A673 (cell line): ENCODE data around the gene UBE2Q1. TPM values are rescaled to one million over a fixed set of nuclear protein-coding genes. Genes with fewer than 3 reads are reported as not detected.

Experiments used
- BruUV-seq: library from RNA; stranded (reverse); fragments of 400-500 nt; replicated peaks from 2 replicates; lab custom pipeline; 2021; lab: Mats Ljungman, UMichigan
- CTCF ChIA-PET: fragments of 300-600 bp; sonication (Branson Sonifier 250); formaldehyde crosslinking; loops from one replicate; lab custom pipeline; 2022; ENCODE audit warnings: antibody characterized with exemption; lab: Charles Lee
- POLR2A ChIA-PET: fragments of 300-600 bp; sonication (Branson Sonifier 250); formaldehyde crosslinking; loops from one replicate; lab custom pipeline; 2022; ENCODE audit warnings: antibody characterized with exemption; ENCODE audit not compliant: low non-redundant PET; lab: Charles Lee
- DNase-seq: peaks from one replicate; pipeline ENCODE4 v3.0.0-alpha.2; 2015; ENCODE audit warnings: low spot score
- H3K27ac ChIP-seq: fragments of 200-600 bp; sonication (generic); 2 replicates; pipeline ENCODE4 v1.5.1; 2016; ENCODE audit warnings: mixed run types, low read depth, mild to moderate bottlenecking, mixed read lengths, antibody characterized with exemption, low read length; ENCODE audit not compliant: poor library complexity, severe bottlenecking
- H3K27me3 ChIP-seq: fragments of 200-600 bp; sonication (generic); replicated peaks from 2 replicates; pipeline ENCODE4 v1.6.1; 2017; ENCODE audit warnings: mixed run types, low read depth, mild to moderate bottlenecking, mixed read lengths, antibody characterized with exemption, low read length; ENCODE audit not compliant: insufficient read depth, poor library complexity
- H3K36me3 ChIP-seq: fragments of 200-600 bp; sonication (generic); 2 replicates; pipeline ENCODE4 v1.6.1; 2016; ENCODE audit warnings: mixed run types, mild to moderate bottlenecking, mixed read lengths, antibody characterized with exemption, low read length; ENCODE audit not compliant: insufficient read depth, poor library complexity, severe bottlenecking
- H3K4me1 ChIP-seq: fragments of 200-600 bp; sonication (generic); 2 replicates; pipeline ENCODE4 v1.6.1; 2017; ENCODE audit warnings: mixed run types, mild to moderate bottlenecking, mixed read lengths, antibody characterized with exemption, low read length; ENCODE audit not compliant: insufficient read depth, poor library complexity, severe bottlenecking
- H3K4me3 ChIP-seq: fragments of 200-600 bp; sonication (generic); 2 replicates; pipeline ENCODE4 v1.5.1; 2016; ENCODE audit warnings: low read depth, mixed run types, mild to moderate bottlenecking, mixed read lengths, low read length; ENCODE audit not compliant: poor library complexity, severe bottlenecking
- H3K9me3 ChIP-seq: fragments of 200-600 bp; sonication (generic); 2 replicates; pipeline ENCODE4 v1.6.1; 2016; ENCODE audit warnings: mixed run types, low read depth, mild to moderate bottlenecking, mixed read lengths, antibody characterized with exemption, low read length; ENCODE audit not compliant: poor library complexity, severe bottlenecking
- EZH2 ChIP-seq: fragments of 200-600 bp; sonication (generic); IDR thresholded peaks from 2 replicates; pipeline ENCODE4 v1.6.1; 2017; ENCODE audit warnings: borderline replicate concordance, low read depth, mild to moderate bottlenecking, mixed read lengths, antibody characterized with exemption, low read length; ENCODE audit not compliant: poor library complexity, severe bottlenecking
- intact Hi-C: fragments of 100-400 bp; cut with micrococcal nuclease; formaldehyde crosslinking; loops from one replicate; pipeline ENCODE4 v1.10.0; 2022; ENCODE audit not compliant: unreplicated experiment
- total RNA-seq: library from RNA; stranded (reverse); gene quantifications from 2 replicates; pipeline ENCODE4 v1.2.3, GENCODE V29; 2021
- TF ChIP-seq, protein P1 (sequence below): fragments of 300-800, 200-600 bp; sonication (generic); conservative IDR thresholded peaks from 2 replicates; pipeline ENCODE4 v1.5.1; 2017; ENCODE audit warnings: low read depth, mild to moderate bottlenecking, antibody characterized with exemption, low read length, moderate library complexity, mixed read lengths

UBE2Q1 gene
- total RNA-seq, 1 experiment from 2014 or later = 84.5 TPM

DNA sequence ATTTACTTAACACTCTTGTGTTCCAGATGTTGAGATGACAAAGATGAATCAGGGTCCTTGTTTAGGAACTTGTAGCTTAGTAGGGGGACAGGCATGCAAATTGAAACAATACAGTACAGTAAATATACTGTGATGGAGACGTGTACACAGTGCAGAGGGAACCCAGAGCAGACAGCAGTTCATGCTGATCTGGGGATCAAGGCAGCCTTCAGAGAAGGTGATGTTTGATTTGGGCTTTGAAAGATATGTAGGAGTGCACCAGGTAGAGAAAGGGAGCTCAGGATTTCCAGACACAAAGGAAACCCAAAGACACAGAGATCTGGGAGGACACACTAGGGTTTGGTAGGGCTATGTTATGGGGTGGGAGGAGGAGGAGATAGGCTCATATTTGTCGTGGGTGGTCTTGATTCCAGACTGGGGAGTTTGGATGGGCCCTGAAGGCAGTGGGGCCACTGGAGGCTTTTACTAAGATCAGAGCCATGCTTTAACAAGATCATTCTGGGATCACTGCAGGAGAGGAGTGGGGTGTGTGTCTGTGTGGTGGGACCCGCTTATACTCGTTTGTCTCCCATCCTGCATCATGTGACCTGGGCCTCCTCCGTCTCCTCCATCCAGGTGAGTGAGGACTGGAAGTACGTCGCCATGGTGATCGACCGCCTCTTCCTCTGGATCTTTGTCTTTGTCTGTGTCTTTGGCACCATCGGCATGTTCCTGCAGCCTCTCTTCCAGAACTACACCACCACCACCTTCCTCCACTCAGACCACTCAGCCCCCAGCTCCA, 16.9 kb upstream of the UBE2Q1 start:
- H3K27me3 ChIP-seq = no peaks in the 10 kb centered on the region
- CTCF ChIA-PET = interaction anchor here (0.5 kb wide), 1 partner anchor 629 kb away, joined by 3 read pairs; the partner anchor contains the start of gene DENND4B

GRCh38 chr1:154574716-154575115, 16.3 kb upstream of the UBE2Q1 start:
- intact Hi-C loops = no loop called here
- ChIA-PET POLR2A (interaction anchor here (0.6 kb wide), 2 partner anchors 69 to 338 kb away, joined by 3 to 4 read pairs; no protein-coding TSS in a partner anchor), CTCF (no interaction called here)
- H3K36me3 ChIP-seq = peaks cover 16% of the 10 kb centered on the region
- H3K27me3 ChIP-seq = no peaks in the 10 kb centered on the region
- no peak overlapping the region for H3K27ac ChIP-seq
- BruUV-seq = no TSS peak
- TF ChIP-seq EZH2 = no peak
- TF ChIP-seq, protein P1, sequence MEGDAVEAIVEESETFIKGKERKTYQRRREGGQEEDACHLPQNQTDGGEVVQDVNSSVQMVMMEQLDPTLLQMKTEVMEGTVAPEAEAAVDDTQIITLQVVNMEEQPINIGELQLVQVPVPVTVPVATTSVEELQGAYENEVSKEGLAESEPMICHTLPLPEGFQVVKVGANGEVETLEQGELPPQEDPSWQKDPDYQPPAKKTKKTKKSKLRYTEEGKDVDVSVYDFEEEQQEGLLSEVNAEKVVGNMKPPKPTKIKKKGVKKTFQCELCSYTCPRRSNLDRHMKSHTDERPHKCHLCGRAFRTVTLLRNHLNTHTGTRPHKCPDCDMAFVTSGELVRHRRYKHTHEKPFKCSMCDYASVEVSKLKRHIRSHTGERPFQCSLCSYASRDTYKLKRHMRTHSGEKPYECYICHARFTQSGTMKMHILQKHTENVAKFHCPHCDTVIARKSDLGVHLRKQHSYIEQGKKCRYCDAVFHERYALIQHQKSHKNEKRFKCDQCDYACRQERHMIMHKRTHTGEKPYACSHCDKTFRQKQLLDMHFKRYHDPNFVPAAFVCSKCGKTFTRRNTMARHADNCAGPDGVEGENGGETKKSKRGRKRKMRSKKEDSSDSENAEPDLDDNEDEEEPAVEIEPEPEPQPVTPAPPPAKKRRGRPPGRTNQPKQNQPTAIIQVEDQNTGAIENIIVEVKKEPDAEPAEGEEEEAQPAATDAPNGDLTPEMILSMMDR = no peak
- no peak overlapping the region for H3K4me3 ChIP-seq
- no peaks in the 10 kb centered on the region for H3K9me3 ChIP-seq
- no peaks in the 10 kb centered on the region for H3K4me1 ChIP-seq
- DNase-seq = peak; percentile 35

More for the DNA sequence above, 16.9 kb upstream of the UBE2Q1 start:
- Histone ChIP-seq H3K36me3 (peaks cover 20% of the 10 kb centered on the region), H3K4me3 (no peak overlapping the region), H3K27ac (no peak overlapping the region), H3K9me3 (no peaks in the 10 kb centered on the region), H3K4me1 (no peaks in the 10 kb centered on the region)
- no TSS peak for BruUV-seq
- no peak for TF ChIP-seq EZH2
- TF ChIP-seq, protein P1 = no peak
- DNase-seq = no peak
- intact Hi-C loops = no loop called here
- POLR2A ChIA-PET = interaction anchor here (0.6 kb wide), 2 partner anchors 69 to 339 kb away, joined by 3 to 4 read pairs; no protein-coding TSS in a partner anchor

DNA sequence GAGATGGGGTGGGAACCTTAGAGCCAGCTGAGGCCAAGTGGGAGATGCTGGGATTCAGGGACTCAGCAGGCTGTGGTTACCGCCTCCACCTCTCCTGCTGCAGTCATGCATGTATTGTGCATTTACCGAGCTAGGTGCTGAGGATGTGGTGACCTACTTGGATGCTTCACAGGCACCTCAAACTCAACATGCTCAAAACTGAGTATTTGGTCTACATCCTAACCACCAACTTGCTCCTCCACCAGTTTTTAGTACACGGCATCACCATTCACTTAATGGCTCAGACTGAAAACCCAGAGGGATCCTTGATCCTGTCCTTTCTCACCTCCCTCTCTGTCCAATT, 14.7 kb upstream of the UBE2Q1 start:
- BruUV-seq = no TSS peak
- intact Hi-C loops = no loop called here
- no peak for DNase-seq
- Histone ChIP-seq H3K27me3 (no peaks in the 10 kb centered on the region), H3K4me1 (peaks cover under 1% of the 10 kb centered on the region), H3K4me3 (no peak overlapping the region), H3K9me3 (no peaks in the 10 kb centered on the region), H3K36me3 (no peaks in the 10 kb centered on the region), H3K27ac (no peak overlapping the region)
- no peak for TF ChIP-seq EZH2
- TF ChIP-seq, protein P1 = no peak
- ChIA-PET CTCF (interaction anchor here (1.1 kb wide), 1 partner anchor 14 kb away, joined by 5 read pairs; no protein-coding TSS in a partner anchor), POLR2A (no interaction called here)
